Left ventricle myocardium inferior (tissue), 1 donor: ENCODE measurements around the gene DCANP1. TPM values are rescaled to one million over a fixed set of nuclear protein-coding genes. Genes with fewer than 3 reads are reported as not detected.

Source experiments
- DNase-seq: peaks from one replicate; pipeline ENCODE4 v3.0.0-alpha.2; 2020
- H3K27ac ChIP-seq: fragments of 200-600 bp; replicated peaks from 2 replicates; pipeline ENCODE4 v1.8.0; 2021
- H3K27me3 ChIP-seq: fragments of 200-600 bp; 2 replicates; pipeline ENCODE4 v1.8.0; 2021; ENCODE audit warnings: low read depth
- H3K36me3 ChIP-seq: fragments of 200-600 bp; 2 replicates; pipeline ENCODE4 v1.8.0; 2021
- H3K4me1 ChIP-seq: fragments of 200-600 bp; 2 replicates; pipeline ENCODE4 v1.8.0; 2021
- H3K4me3 ChIP-seq: fragments of 200-600 bp; 2 replicates; pipeline ENCODE4 v1.8.0; 2021; ENCODE audit warnings: mild to moderate bottlenecking, moderate library complexity
- H3K9me3 ChIP-seq: fragments of 200-600 bp; replicated peaks from 2 replicates; pipeline ENCODE4 v1.8.0; 2021
- intact Hi-C: fragments of 100-400 bp; cut with micrococcal nuclease; formaldehyde crosslinking; loops from one replicate; pipeline ENCODE4 v1.11.0; 2022
- total RNA-seq: library from RNA; stranded (reverse); fragmentation: NEBNext Ultra II Directional; extraction: Animal tissue kit (Norgen Biotek cat#: 25700); gene quantifications from one replicate; pipeline ENCODE4 v1.2.1, GENCODE V29; 2021
- TF ChIP-seq, protein P1 (sequence below): fragments of 200-600 bp; IDR thresholded peaks from 2 replicates; pipeline ENCODE4 v1.8.0; 2021; ENCODE audit warnings: antibody characterized with exemption, mild to moderate bottlenecking, borderline replicate concordance
- donor health status: DM: no; HTN: yes; CAD: no; lungs with severe emphysema.

DCANP1 gene
- total RNA-seq, 1 donor from 2014 or later = not detected

DNA sequence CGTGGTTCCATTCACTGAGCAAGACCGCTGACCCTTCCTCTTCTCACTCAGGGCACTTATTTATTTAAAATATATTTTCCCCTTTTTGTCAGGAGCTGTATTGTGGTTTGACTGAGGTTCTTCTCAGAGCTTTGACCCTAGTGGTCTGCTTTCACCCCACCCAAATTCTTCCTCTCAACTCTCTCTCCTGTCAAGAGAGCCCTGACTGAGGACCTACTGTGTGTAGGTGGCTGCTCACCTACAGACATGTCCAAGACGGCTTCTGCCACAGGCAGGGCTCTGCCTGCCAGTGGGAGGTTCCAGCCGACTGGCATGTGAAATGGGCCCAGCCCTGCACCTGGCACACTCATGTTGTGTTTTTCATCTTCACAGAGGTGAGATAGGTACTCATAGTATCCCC lies 5.2 kb downstream of the DCANP1 start:
- Histone ChIP-seq H3K4me1 (peaks cover 21% of the 10 kb centered on the region), H3K27ac (no peak overlapping the region), H3K4me3 (no peak overlapping the region), H3K36me3 (no peaks in the 10 kb centered on the region), H3K27me3 (peaks cover 3% of the 10 kb centered on the region), H3K9me3 (no peaks in the 10 kb centered on the region)
- no peak for DNase-seq
- intact Hi-C loops = no loop called here
- TF ChIP-seq, protein P1, sequence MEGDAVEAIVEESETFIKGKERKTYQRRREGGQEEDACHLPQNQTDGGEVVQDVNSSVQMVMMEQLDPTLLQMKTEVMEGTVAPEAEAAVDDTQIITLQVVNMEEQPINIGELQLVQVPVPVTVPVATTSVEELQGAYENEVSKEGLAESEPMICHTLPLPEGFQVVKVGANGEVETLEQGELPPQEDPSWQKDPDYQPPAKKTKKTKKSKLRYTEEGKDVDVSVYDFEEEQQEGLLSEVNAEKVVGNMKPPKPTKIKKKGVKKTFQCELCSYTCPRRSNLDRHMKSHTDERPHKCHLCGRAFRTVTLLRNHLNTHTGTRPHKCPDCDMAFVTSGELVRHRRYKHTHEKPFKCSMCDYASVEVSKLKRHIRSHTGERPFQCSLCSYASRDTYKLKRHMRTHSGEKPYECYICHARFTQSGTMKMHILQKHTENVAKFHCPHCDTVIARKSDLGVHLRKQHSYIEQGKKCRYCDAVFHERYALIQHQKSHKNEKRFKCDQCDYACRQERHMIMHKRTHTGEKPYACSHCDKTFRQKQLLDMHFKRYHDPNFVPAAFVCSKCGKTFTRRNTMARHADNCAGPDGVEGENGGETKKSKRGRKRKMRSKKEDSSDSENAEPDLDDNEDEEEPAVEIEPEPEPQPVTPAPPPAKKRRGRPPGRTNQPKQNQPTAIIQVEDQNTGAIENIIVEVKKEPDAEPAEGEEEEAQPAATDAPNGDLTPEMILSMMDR = no peak

GRCh38 chr5:135441350-135441831 lies 5.8 kb downstream of the DCANP1 start:
- no peak for DNase-seq
- no peaks in the 10 kb centered on the region for H3K36me3 ChIP-seq
- H3K9me3 ChIP-seq = no peaks in the 10 kb centered on the region
- peaks cover 21% of the 10 kb centered on the region for H3K4me1 ChIP-seq
- intact Hi-C loops = no loop called here
- no peaks in the 10 kb centered on the region for H3K27me3 ChIP-seq
- TF ChIP-seq, protein P1 = no peak
- no peak overlapping the region for H3K27ac ChIP-seq
- no peak overlapping the region for H3K4me3 ChIP-seq

DNA sequence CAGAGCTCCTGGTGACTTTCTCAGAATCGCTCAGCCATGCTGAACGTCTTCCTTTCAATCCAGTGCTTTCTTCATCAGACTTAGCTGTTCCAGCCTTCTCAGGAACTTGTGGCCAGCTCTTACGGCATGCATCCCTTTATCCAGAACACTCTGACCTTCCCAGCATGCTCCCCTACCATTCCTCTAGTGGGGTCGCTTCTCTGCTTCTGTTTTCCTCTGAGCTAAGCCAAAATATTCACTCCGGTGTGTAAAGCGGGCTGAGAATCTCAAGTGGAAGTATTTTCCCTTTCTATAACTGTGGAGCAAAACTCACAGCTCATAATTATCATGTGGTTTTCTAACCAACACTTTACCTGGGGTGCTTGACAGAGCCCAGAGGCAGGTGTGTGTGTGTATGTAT lies 6.2 kb downstream of the DCANP1 start:
- DNase-seq = no peak
- TF ChIP-seq, protein P1 = no peak
- Histone ChIP-seq H3K27ac (no peak overlapping the region), H3K4me3 (no peak overlapping the region), H3K9me3 (no peaks in the 10 kb centered on the region), H3K4me1 (peaks cover 21% of the 10 kb centered on the region), H3K27me3 (no peaks in the 10 kb centered on the region), H3K36me3 (no peaks in the 10 kb centered on the region)
- intact Hi-C loops = no loop called here

GRCh38 chr5:135439231-135440205 lies 7.6 kb downstream of the DCANP1 start:
- intact Hi-C loops = no loop called here
- Histone ChIP-seq H3K27me3 (no peaks in the 10 kb centered on the region), H3K4me3 (no peak overlapping the region), H3K36me3 (no peaks in the 10 kb centered on the region), H3K9me3 (no peaks in the 10 kb centered on the region), H3K4me1 (peaks cover 26% of the 10 kb centered on the region), H3K27ac (no peak overlapping the region)
- TF ChIP-seq, protein P1 = no peak
- DNase-seq = no peak

GRCh38 chr5:135438636-135439221 lies 8.4 kb downstream of the DCANP1 start:
- H3K36me3 ChIP-seq = no peaks in the 10 kb centered on the region
- H3K4me3 ChIP-seq = no peak overlapping the region
- TF ChIP-seq, protein P1 = no peak
- no peaks in the 10 kb centered on the region for H3K9me3 ChIP-seq
- intact Hi-C loops = no loop called here
- no peak for DNase-seq
- peaks cover 31% of the 10 kb centered on the region for H3K4me1 ChIP-seq
- no peak overlapping the region for H3K27ac ChIP-seq
- H3K27me3 ChIP-seq = no peaks in the 10 kb centered on the region
